ENCODE measurements around the gene TBC1D22A.

TBC1D22A gene

GRCh38 chr22:47201186-47201995 lies 438.9 kb downstream of the TBC1D22A start:
- no peak for DNase-seq (ENCODE audit: low read depth in 2 of 2)

- no peak for DNase-seq (ENCODE audit: low read depth in 2 of 2)
Observed at GRCh38 chr22:47201996-47202818, 439.8 kb downstream of the TBC1D22A start.

GRCh38 chr22:47202819-47203553 lies 440.5 kb downstream of the TBC1D22A start:
- no peak for DNase-seq (ENCODE audit: low read depth in 2 of 2)

- DNase-seq (ENCODE audit: low read depth in 2 of 2) = no peak
Observed at GRCh38 chr22:47203554-47203991, 441.1 kb downstream of the TBC1D22A start.

- no peak for DNase-seq (ENCODE audit: low read depth in 2 of 2)
Observed at GRCh38 chr22:47204002-47204979, 441.8 kb downstream of the TBC1D22A start.

- no peak for DNase-seq (ENCODE audit: low read depth in 2 of 2)
Observed at GRCh38 chr22:47205081-47205491, 442.6 kb downstream of the TBC1D22A start.

- no peak for DNase-seq (ENCODE audit: low read depth in 2 of 2)
Observed at GRCh38 chr22:47205554-47205953, 443.1 kb downstream of the TBC1D22A start.

GRCh38 chr22:47206164-47206563 lies 443.7 kb downstream of the TBC1D22A start:
- no peak for DNase-seq (ENCODE audit: low read depth in 2 of 2)

GRCh38 chr22:47206666-47207218 lies 444.3 kb downstream of the TBC1D22A start:
- no peak for DNase-seq (ENCODE audit: low read depth in 2 of 2)

- DNase-seq (ENCODE audit: low read depth in 2 of 2) = no peak
Observed at GRCh38 chr22:47207387-47207786, 444.9 kb downstream of the TBC1D22A start.

- no peak for DNase-seq (ENCODE audit: low read depth in 2 of 2)
Observed at GRCh38 chr22:47207846-47208554, 445.6 kb downstream of the TBC1D22A start.

GRCh38 chr22:47208630-47209029 lies 446.2 kb downstream of the TBC1D22A start:
- DNase-seq (ENCODE audit: low read depth in 2 of 2) = no peak

- no peak for DNase-seq (ENCODE audit: low read depth in 2 of 2)
Observed at GRCh38 chr22:47209040-47209514, 446.6 kb downstream of the TBC1D22A start.

GRCh38 chr22:47209547-47210023 lies 447.1 kb downstream of the TBC1D22A start:
- DNase-seq (ENCODE audit: low read depth in 2 of 2) = no peak

- no peak for DNase-seq (ENCODE audit: low read depth in 2 of 2)
Observed at GRCh38 chr22:47210112-47210657, 447.7 kb downstream of the TBC1D22A start.

- no peak for DNase-seq (ENCODE audit: low read depth in 2 of 2)
Observed at GRCh38 chr22:47210686-47211085, 448.2 kb downstream of the TBC1D22A start.

GRCh38 chr22:47213571-47214230 lies 451.3 kb downstream of the TBC1D22A start:
- peak; percentile 49 to 61 for DNase-seq (ENCODE audit: low read depth in 2 of 2)

- no peak for DNase-seq (ENCODE audit: low read depth in 2 of 2)
Observed at GRCh38 chr22:47215851-47216250, 453.4 kb downstream of the TBC1D22A start.

- no peak for DNase-seq (ENCODE audit: low read depth in 2 of 2)
Observed at GRCh38 chr22:47218671-47219070, 456.2 kb downstream of the TBC1D22A start.
